ENCODE measurements around the gene METTL5.
A peak's percentile ranks its signal among the peaks of the same experiment; 100 is the strongest.

Gene METTL5

DNA sequence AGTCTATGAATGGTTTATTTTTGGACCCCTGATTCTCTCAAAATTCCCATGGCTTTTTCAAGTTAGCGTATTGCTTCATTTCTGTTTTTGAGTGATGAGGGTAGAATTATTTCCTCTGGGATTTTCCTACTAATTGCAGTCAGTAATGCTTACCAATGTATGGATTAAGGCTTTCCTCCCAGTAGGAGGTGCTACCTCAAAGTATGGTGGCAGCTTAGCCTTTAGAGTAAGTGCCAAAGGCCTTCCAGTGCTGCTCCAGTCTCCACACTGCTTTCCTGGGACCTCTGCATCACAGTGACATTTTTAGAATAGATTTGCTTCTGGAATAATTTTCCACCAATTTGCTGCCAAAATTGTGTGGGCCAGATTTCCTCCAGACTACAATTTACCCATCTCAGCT is 42.2 kb downstream of the METTL5 start:
- in situ Hi-C loops (cut with HindIII; ENCODE audit: low sequenced_read_pairs), result no loop called here
- TF ChIP-seq, protein P1, sequence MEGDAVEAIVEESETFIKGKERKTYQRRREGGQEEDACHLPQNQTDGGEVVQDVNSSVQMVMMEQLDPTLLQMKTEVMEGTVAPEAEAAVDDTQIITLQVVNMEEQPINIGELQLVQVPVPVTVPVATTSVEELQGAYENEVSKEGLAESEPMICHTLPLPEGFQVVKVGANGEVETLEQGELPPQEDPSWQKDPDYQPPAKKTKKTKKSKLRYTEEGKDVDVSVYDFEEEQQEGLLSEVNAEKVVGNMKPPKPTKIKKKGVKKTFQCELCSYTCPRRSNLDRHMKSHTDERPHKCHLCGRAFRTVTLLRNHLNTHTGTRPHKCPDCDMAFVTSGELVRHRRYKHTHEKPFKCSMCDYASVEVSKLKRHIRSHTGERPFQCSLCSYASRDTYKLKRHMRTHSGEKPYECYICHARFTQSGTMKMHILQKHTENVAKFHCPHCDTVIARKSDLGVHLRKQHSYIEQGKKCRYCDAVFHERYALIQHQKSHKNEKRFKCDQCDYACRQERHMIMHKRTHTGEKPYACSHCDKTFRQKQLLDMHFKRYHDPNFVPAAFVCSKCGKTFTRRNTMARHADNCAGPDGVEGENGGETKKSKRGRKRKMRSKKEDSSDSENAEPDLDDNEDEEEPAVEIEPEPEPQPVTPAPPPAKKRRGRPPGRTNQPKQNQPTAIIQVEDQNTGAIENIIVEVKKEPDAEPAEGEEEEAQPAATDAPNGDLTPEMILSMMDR (IDR thresholded peaks at IDR 0.05; ENCODE audit: low read depth, low read length, missing control alignments), result no peak
- no peak for DNase-seq (ENCODE audit: low read depth)
- H3K4me3 ChIP-seq (ENCODE audit: low read depth, low read length), result no peak overlapping the region

DNA sequence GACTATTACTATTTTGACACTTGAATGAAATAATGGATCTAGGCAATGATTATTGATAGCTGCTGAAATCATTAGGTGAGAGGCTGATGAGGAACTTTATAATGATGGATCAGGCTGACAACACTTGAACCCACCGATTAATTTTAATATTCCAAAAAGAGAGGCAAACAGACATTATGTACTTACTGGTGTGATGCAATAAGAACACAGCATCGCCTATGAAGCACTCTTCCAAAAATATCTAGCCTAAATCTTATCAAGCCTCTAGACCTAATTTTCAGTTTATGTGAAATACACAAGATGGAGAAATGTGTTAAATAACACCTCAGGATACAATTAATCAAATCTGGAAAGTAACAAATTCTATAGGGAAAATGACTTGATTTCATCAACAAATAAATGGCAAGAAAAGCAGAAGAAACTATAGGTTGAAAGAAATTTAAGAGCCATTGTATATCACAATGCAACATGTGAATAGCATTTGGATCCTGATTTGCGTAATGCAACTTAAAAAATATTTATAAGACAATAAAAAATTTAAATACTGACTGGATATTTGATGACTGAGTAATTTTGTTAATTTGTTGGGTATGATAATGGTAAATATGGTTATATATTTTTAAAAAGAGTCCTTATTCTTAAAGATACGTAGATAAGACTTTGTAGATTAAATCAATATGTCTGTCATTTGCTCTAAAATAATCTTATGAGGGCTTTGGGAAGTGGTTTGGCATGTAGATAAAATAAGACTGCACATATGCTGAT is 43.3 kb downstream of the METTL5 start:
- in situ Hi-C loops (cut with HindIII; ENCODE audit: low sequenced_read_pairs), result no loop called here

DNA sequence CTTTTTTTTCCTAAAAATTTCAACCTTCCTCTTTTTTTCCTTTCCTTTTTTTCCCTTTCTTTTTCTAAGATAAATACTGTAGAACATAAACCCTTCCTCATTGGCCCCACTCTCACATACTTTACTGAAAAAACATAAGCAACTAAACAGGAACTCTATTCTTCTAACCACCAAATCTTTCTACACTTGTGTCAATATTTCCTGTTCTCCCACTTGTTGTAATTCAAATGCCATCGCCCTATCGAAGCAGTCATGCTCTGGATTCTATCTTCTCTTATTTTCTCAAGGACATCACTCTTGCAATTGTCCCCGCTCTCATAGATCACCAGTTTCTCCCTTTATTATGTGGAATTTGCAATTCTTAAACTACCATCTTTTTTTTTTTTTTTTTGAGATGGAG is 46.3 kb downstream of the METTL5 start:
- TF ChIP-seq, protein P1 (IDR thresholded peaks at IDR 0.05; ENCODE audit: low read depth, low read length, missing control alignments), result no peak
- no peak for DNase-seq (ENCODE audit: low read depth)
- in situ Hi-C loops (cut with HindIII; ENCODE audit: low sequenced_read_pairs), result no loop called here
- no peak overlapping the region for H3K4me3 ChIP-seq (ENCODE audit: low read depth, low read length)

More for the DNA sequence above, 43.3 kb downstream of the METTL5 start:
- no peak overlapping the region for H3K4me3 ChIP-seq (ENCODE audit: low read depth, low read length)
- TF ChIP-seq, protein P1 (IDR thresholded peaks at IDR 0.05; ENCODE audit: low read depth, low read length, missing control alignments), result no peak
- DNase-seq (ENCODE audit: low read depth), result no peak

DNA sequence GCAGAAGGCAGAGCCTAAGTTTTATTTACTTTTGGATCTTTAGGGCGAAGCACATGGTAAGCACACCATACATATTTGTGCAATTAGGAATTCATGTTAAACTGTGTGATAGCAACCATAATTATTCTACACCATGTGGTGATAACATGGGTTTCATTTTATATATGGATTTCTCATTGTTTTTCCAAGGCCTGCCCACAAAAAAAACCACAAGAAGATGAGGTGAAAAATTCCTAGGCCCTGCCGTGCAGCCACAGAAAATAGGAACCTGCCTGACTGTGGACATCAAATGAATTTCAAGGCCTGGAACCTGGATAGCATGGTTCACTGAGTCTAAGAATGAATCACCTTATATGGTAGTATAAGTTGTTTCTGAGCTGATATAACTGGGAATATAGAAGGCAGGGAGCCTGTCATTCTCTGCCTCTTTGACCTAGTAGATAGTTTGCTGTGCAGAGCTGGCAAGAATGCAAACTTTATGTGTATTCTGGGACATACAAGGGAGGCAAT is 48.4 kb downstream of the METTL5 start:
- H3K4me3 ChIP-seq (ENCODE audit: low read depth, low read length), result no peak overlapping the region
- peak; percentile 70 for DNase-seq (ENCODE audit: low read depth)
- TF ChIP-seq, protein P1 (IDR thresholded peaks at IDR 0.05; ENCODE audit: low read depth, low read length, missing control alignments), result no peak
- in situ Hi-C loops (cut with HindIII; ENCODE audit: low sequenced_read_pairs), result no loop called here

DNA sequence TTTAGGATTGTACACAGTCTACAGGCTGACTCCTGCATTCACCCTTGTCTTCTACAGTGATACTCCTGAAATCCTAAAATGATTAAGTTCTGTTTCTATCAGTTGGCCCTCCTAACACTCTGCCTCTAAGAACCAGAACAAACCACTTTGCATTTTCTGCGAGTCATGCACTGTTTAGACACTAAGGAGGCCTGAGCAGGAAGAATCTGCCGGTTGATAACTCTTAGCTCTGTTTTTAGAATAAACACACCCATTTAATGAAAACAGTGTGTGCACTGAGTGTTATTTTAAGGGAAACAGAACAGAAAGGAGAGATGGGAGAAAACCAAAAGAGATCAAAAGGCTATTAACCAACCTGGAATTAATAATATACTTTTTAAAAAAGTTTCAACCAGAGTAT is 48.9 kb downstream of the METTL5 start:
- no peak overlapping the region for H3K4me3 ChIP-seq (ENCODE audit: low read depth, low read length)
- no peak for DNase-seq (ENCODE audit: low read depth)
- TF ChIP-seq, protein P1 (IDR thresholded peaks at IDR 0.05; ENCODE audit: low read depth, low read length, missing control alignments), result no peak
- in situ Hi-C loops (cut with HindIII; ENCODE audit: low sequenced_read_pairs), result no loop called here

DNA sequence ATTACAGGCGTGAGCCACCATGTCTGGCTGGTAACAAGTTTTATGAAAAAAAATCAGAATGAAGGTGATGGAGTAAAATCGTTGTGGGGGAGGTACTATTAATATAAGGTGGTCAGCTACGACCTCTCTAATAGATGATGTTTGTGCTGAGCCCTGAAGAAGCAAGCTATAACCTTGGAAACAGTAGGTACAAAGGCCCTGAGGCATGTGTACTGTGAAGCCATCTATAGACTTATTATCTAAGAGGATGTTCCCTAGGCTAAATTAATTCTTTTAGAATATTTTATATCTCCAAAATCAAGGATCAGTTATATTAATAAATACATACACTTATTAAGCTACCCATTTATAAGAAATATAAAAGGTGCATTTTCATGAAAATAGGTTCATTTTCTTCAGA is 49.4 kb downstream of the METTL5 start:
- no peak for DNase-seq (ENCODE audit: low read depth)
- no peak overlapping the region for H3K4me3 ChIP-seq (ENCODE audit: low read depth, low read length)
- TF ChIP-seq, protein P1 (IDR thresholded peaks at IDR 0.05; ENCODE audit: low read depth, low read length, missing control alignments), result no peak
- in situ Hi-C loops (cut with HindIII; ENCODE audit: low sequenced_read_pairs), result no loop called here

All from astrocyte of the cerebellum (primary cell).